HG03457 (cell line): ENCODE measurements around the gene NDC1.

Experiments
- ATAC-seq: cut with Tn5 transposase; IDR thresholded peaks from one replicate; pipeline ENCODE4 v1.9.1; 2021; ENCODE audit warnings: moderate number of reproducible peaks; ENCODE audit not compliant: unreplicated experiment

The NDC1 gene

DNA sequence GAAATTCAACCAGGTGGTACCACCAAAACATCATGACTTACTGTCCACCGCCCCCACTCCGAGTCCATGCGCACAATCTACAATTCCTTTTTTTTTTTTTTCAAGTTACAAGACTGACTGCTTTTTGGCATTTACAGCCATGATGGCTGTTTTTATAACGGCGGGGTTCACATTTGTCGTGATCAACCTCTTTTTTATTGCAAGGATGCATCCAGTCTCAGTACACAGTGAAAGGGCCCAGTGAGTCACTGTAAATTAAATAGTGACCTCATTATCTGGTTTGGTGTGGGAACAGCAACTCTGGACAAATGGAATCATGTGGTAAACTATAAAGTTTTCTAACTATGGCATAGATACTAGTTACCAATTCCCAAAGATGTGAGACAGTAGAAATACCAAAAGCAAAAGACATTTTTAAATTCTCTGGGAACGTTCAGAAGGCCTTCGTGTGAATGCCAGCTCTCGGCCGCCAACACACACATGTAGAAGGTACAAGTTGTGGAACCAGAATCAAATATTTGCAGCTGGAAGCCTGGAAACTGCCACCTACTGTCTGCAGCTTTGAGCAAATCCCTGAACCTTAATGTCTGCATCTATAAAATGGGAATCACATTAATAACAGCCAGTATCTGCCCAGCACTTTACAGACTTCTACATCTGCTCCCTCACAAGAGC, 104.0 kb downstream of the NDC1 start:
- no peak for ATAC-seq

DNA sequence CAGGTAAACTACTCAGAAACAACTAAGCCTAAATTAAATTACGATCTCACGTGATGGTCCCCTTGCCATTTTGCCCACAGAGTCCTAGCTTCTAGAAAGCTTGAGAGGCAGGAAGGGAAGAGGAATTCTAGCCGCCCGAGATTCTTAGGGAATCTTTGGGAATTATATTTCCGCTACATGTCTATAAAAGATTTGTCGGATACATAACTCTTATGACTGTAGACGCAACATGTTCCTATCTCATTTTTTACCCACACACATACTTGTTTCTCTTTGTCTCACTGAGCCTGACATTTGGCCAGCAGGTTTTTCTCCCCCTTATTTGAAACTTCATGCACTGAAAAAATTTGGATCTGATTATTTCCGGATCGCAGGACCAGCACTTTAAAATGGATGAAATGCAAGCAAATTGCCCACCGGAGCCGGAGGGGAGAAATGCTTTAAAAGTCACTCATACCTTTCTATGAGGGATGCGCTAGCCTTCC, 104.6 kb downstream of the NDC1 start:
- ATAC-seq: no peak

GRCh38 chr1:53732912-53733317, 105.2 kb downstream of the NDC1 start:
- ATAC-seq: no peak

- no peak for ATAC-seq
Observed at GRCh38 chr1:53732409-53732808, 105.7 kb downstream of the NDC1 start.

DNA sequence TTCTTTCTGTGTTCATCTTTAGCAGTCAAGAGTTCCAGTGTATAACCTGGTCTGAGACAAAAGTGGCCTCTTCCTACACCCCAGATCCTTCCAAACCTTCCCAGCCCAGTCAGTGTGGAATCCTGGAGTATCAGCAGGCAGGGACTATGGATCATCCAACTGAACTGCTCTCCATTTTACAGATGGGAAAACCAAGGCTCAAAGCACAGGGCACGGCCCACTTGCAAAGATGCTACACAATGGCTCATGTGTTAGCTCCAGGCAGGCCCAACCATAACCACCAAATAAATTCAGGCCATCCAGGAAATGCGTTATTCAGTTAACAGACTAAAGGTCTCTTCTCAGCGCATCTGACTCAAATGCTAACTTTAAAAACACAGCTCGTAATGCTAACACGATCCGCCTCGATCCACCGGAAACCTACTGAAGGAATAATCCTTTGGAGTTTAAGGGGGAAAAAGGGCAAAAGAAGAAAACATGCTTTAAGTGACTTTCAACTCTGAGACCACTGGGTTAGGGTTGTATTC, 106.3 kb downstream of the NDC1 start:
- no peak for ATAC-seq

DNA sequence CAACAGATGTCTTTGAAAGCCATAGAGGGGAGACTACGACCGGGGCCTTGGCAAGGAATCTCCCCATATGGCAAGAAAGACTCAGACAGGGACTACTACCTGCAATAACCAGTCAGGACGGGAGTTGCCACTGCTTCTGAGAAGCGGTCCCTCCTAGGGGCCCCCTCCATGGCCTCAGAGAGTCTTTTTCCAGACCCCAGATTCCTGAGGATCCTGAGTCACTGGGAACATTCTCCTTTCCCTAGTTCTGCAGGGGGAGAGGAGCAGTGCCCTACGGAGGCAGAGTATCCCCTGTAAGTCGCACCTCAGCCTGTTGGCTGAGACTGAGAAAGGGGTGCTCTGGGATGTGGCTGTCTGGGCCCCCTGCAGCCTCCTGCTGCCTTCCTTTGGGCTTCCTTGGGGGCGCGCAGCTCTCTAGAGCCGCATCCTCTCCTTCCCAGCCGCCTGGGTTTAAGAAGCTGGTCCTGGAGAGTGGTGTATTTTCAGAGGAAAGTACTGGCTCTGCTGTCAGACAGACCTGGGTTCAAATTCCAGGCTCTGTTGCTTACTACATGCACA, 107.0 kb downstream of the NDC1 start:
- no peak for ATAC-seq

- no peak for ATAC-seq
Observed at GRCh38 chr1:53730224-53730865, 107.8 kb downstream of the NDC1 start.

DNA sequence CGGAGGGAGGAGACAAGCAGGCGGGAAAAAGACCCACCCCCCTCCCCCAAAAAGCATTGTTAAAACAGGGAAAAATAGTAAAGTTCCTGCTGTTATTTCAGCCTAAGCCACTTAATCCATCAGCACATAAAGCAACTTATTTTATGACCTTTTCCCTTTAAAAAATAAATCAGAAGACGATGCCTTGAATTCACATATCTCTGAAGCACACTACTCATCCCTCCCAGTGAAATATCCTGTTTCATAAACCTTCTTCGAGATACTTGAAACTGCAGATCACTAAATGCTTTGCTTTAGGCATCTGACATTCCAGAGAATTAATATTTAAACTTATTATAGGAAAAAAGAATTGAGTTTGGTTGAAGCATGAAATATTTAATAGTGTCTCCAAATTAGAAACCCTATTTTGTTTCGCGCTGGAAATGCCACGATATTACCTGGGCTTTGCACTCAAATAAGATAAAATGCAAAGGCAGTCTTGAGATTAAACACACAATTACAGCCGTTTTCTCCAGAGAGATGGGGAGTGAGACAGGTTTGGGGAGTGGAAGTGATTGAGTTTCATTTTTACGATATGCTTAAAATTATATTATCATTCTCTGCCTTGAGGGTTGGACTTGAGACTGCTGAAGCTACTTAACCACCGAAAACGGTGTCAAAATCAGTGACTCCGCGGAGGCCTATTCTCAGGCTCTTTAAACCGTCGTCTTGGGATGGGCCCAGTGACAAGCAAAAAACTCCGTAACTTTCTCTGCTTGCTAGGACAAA, 108.5 kb downstream of the NDC1 start:
- no peak for ATAC-seq

DNA sequence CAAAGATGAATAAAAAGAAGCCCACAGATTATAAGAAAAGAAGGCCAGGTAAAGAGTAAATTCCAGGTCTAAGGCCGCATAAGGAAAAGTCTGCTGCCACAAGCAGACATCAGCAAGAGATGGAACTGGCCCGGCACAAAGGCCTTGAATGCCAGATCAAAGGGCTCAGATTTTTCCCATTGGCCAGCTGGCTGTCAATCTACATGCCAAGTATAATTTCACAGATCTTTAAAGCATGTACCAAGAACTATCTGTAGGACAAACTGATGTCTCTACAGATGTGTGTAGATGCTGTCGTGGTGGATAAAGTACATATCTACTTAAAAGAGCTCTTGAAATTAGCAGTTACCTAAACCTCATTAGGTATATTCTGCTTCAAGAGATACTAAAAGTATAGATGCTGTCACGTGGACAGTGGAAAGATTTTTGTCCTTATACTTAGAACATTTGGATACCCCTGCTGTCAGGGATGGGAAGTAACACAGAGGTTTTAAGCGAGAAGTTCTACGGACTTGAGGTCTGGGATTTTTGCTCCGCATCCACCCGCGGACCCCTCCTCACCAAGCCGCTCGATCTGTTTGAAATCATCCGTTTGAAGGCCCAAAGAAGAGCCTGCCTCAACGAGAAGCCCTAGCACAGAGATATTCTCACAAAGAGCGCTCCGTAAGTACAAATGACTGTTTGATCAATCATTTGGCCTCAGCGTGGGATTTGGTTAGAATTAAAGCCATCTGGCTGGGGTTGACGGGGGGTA, 109.2 kb downstream of the NDC1 start:
- ATAC-seq: no peak

DNA sequence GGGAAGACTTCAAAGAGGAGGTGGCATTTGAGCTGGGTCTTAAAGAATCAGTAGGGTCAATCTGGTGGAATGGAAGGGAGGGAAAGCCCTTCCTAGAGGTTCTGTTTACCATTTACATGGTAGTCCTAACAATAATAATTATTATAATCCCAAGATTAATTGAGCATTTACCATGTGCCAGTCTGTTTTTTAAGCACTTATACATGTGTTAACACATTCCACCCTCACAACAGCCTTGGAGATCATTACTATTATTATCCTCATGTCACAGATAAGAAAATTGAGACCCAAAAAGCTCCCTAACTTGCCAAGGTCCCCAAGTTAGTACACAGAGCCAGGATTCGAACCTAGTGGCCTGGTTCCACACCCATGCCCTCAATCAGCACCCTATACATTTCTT, 109.9 kb downstream of the NDC1 start:
- ATAC-seq: no peak

- ATAC-seq: no peak
Observed at GRCh38 chr1:53727461-53728092, 110.5 kb downstream of the NDC1 start.

GRCh38 chr1:53726009-53726600, 112.0 kb downstream of the NDC1 start:
- no peak for ATAC-seq

GRCh38 chr1:53725238-53725689, 112.8 kb downstream of the NDC1 start:
- no peak for ATAC-seq

GRCh38 chr1:53722025-53722424, 116.1 kb downstream of the NDC1 start:
- ATAC-seq: no peak

DNA sequence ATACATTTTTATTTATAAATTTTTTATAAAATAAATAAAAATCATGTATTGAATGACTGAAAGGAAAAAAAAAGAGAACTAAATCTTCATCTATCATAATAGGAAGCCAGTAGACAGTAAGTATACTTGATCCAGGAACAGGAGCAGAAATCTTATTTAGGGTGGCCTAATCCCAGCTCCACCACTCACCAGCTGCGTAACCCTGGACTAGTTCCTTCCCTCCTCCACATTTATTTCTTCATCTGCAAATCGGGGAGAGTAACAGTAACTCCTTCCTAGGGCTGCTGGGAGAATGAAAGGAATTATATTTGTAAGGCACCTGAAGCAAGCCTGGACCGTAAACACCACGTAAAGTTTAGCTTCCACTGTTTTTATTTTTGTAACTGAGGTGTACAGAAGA, 117.0 kb downstream of the NDC1 start:
- no peak for ATAC-seq

DNA sequence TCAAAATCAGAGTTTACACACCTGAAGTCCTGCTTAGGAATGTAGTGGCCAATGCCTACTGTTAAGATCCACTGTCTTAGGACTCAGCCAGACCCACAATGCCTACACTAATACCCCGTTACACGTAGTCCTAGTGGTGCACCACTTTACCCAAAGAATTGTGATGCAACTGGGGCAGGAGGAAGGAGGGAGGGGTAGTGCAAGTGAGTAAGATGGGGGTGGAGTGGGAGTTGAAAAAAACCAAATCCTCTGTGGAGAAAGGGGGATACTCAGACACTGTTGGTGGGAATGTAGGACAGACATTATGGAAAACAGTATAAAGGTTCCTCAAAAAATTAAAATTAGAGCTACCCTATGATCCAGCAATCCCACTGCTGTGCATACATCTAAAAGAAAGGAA, 118.6 kb downstream of the NDC1 start:
- ATAC-seq: no peak

DNA sequence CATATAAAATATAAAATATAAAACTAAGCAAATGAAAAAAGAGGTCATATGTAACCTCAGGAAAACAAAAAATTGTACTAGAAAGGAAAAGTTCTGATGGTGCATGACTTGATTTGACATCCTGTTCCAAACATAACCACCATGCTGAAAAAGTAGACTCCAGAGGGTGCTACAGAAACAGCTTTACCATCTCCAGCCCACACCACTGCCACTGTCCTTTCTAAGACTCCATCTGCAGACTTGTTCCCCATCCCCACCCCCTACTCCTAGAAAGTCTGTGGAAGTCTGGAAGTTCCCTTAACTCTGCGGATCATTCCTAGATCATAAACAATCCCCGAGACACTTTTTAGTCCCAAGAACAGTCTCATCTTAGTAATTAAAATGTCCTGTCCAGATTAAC, 119.7 kb downstream of the NDC1 start:
- no peak for ATAC-seq

DNA sequence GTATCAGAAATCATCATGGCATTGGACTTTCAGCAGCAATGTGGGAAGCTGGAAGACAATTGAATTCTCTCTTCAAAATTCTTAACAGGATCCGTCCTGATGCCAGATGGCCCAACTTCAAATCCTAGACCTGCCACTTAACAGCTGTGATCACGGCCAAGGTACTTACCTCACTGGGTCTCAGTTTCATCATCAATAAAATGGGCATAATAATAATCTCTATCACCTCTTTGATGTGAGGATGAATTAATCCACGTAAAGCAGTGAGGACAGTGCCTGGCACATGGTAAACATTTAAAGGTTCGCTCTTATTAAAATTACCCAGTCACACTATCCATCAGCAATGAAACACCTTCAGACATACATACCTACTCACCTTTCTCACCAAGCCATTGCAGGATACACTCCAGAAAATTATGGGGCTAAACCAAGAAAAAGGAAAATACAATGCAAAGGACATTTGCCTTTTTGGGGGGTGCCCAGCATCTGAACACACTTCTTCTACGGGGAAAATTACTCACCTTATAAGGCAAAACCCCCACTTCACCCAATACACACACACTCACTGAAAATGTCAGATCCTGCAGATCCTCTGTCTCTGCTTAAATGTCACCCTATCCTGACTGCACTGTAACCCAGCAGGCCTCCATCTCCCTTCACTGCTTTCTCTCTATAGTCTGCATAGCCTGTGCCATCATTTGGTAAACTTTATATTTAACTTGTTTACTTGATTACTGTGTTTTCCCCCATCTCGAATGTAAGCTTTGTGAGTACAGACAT, 120.9 kb downstream of the NDC1 start:
- ATAC-seq: no peak

DNA sequence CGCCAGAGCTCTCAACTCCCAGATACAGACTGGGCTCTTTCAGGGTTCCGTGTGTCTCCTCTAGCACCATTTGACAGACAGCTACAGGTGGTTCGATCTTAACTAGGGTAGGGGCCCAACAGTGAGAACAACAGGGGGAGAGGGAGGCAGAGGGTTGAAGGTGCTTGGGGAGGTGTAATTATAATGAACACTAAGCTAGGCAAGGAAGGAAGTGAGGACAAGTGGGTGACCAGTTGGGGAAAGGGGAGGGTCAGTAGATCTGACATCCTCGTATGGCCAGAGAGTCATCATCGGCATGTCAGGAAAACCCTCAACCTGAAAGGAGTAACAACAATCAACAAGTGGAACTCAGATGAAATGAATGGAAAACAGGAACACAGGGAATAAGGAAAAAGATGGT, 121.9 kb downstream of the NDC1 start:
- no peak for ATAC-seq
